ENCODE measurements around the gene NUP153. TPM values are rescaled to one million over a fixed set of nuclear protein-coding genes. Genes with fewer than 3 reads are reported as not detected.
A peak's percentile ranks its signal among the peaks of the same experiment; 100 is the strongest.

The NUP153 gene
- total and polyA plus RNA-seq, 4 donors, result 6.2 to 50.2 (median 21.9) TPM

DNA sequence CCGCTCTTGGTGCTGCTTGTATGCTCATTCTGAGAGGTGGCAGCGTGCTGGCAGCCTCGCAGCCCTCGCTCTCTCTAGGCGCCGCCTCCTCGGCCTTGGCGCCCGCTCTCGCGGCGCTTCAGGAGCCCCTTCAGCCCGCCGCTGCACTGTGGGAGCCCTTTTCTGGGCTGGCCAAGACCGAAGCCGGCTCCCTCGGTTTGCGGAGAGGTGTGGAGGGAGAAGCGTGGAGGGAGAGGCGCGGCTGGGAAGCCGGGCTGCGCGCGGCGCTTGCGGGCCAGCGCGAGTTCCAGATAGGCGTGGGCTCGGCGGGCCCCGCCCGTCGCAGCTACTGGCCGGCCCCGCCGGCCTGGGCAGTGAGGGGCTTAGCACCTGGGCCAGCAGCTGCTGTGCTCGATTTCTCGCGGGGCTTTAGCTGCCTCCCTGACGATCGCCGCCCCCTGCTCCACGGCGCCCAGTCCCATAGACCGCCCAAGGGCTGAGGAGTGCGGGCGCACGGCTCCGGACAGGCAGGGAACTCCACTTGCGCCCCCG, 126.1 kb downstream of the NUP153 start:
- TF ChIP-seq, protein P1, sequence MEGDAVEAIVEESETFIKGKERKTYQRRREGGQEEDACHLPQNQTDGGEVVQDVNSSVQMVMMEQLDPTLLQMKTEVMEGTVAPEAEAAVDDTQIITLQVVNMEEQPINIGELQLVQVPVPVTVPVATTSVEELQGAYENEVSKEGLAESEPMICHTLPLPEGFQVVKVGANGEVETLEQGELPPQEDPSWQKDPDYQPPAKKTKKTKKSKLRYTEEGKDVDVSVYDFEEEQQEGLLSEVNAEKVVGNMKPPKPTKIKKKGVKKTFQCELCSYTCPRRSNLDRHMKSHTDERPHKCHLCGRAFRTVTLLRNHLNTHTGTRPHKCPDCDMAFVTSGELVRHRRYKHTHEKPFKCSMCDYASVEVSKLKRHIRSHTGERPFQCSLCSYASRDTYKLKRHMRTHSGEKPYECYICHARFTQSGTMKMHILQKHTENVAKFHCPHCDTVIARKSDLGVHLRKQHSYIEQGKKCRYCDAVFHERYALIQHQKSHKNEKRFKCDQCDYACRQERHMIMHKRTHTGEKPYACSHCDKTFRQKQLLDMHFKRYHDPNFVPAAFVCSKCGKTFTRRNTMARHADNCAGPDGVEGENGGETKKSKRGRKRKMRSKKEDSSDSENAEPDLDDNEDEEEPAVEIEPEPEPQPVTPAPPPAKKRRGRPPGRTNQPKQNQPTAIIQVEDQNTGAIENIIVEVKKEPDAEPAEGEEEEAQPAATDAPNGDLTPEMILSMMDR (IDR thresholded peaks at IDR 0.05; ENCODE audit: control extremely low read depth, extremely low read depth), result no peak
- H3K27ac ChIP-seq (ENCODE audit: low read depth in 1 of 2, low read length in 1 of 2), result peak overlapping the region; percentile 40 to 78

GRCh38 chr6:17577059-17577458, 129.7 kb downstream of the NUP153 start:
- no peaks in the 10 kb centered on the region for H3K27me3 ChIP-seq (ENCODE audit: control insufficient read depth in 3 of 3, insufficient read depth in 3 of 3, low read length in 2 of 3)
- no peak for DNase-seq
- peaks cover 0 to 12% (median 4%) of the 10 kb centered on the region in 4 donors for H3K9me3 ChIP-seq (ENCODE audit: control insufficient read depth in 4 of 4, insufficient read depth in 3 of 4, low read length in 3 of 4)
- no peaks in the 10 kb centered on the region for H3K36me3 ChIP-seq (ENCODE audit: control insufficient read depth in 4 of 4, insufficient read depth in 4 of 4, low read length in 4 of 4)
- H3K4me3 ChIP-seq, result no peak overlapping the region
- 93 to 100% methylated on average over 1 of the region's 1 CpG for WGBS, 2 donors
- peaks cover 0 to 2% (median 0%) of the 10 kb centered on the region in 5 donors for H3K4me1 ChIP-seq (ENCODE audit: control insufficient read depth in 5 of 5, insufficient read depth in 5 of 5, low read length in 5 of 5)
- TF ChIP-seq, protein P1 (IDR thresholded peaks at IDR 0.05; ENCODE audit: control extremely low read depth, extremely low read depth), result no peak
- ATAC-seq (ENCODE audit: insufficient read depth, low FRiP score), result no peak
- no peak overlapping the region for H3K27ac ChIP-seq (ENCODE audit: low read depth in 1 of 2, low read length in 1 of 2)
- H3K9ac ChIP-seq (ENCODE audit: insufficient read depth in 1 of 2, low read length in 2 of 2), result no peak overlapping the region

More for the DNA sequence above, 126.1 kb downstream of the NUP153 start:
- no peaks in the 10 kb centered on the region for H3K36me3 ChIP-seq (ENCODE audit: control insufficient read depth in 4 of 4, insufficient read depth in 4 of 4, low read length in 4 of 4)
- H3K9ac ChIP-seq (ENCODE audit: insufficient read depth in 1 of 2, low read length in 2 of 2), result peak overlapping the region; percentile 11 to 19
- DNase-seq (peak; percentile 59 to 75 (median 70)), ATAC-seq (ENCODE audit: insufficient read depth, low FRiP score) (peak; percentile 77)
- H3K4me3 ChIP-seq, result peak overlapping the region; percentile 45
- 19 to 22% methylated on average over 48 to 53 of the region's 53 CpGs for WGBS, 2 donors
- H3K27me3 ChIP-seq (ENCODE audit: control insufficient read depth in 3 of 3, insufficient read depth in 3 of 3, low read length in 2 of 3), result no peaks in the 10 kb centered on the region
- peaks cover 0 to 8% (median 3%) of the 10 kb centered on the region in 5 donors for H3K4me1 ChIP-seq (ENCODE audit: control insufficient read depth in 5 of 5, insufficient read depth in 5 of 5, low read length in 5 of 5)
- H3K9me3 ChIP-seq (ENCODE audit: control insufficient read depth in 4 of 4, insufficient read depth in 3 of 4, low read length in 3 of 4), result peaks cover 0 to 5% (median 4%) of the 10 kb centered on the region in 4 donors

GRCh38 chr6:17574866-17575560, 131.7 kb downstream of the NUP153 start:
- WGBS, 2 donors, result 87 to 94% methylated on average over 8 of the region's 8 CpGs
- no peaks in the 10 kb centered on the region for H3K4me1 ChIP-seq (ENCODE audit: control insufficient read depth in 5 of 5, insufficient read depth in 5 of 5, low read length in 5 of 5)

More at GRCh38 chr6:17574866-17575560, 131.7 kb downstream of the NUP153 start:
- Histone ChIP-seq H3K36me3 (ENCODE audit: control insufficient read depth in 4 of 4, insufficient read depth in 4 of 4, low read length in 4 of 4) (no peaks in the 10 kb centered on the region), H3K27me3 (ENCODE audit: control insufficient read depth in 3 of 3, insufficient read depth in 3 of 3, low read length in 2 of 3) (no peaks in the 10 kb centered on the region), H3K9ac (ENCODE audit: insufficient read depth in 1 of 2, low read length in 2 of 2) (no peak overlapping the region), H3K4me3 (no peak overlapping the region), H3K27ac (ENCODE audit: low read depth in 1 of 2, low read length in 1 of 2) (no peak overlapping the region), H3K9me3 (ENCODE audit: control insufficient read depth in 4 of 4, insufficient read depth in 3 of 4, low read length in 3 of 4) (peaks cover 0 to 12% (median 4%) of the 10 kb centered on the region in 4 donors)
- TF ChIP-seq, protein P1 (IDR thresholded peaks at IDR 0.05; ENCODE audit: control extremely low read depth, extremely low read depth), result no peak
- no peak for ATAC-seq (ENCODE audit: insufficient read depth, low FRiP score)
- no peak for DNase-seq

Data from lung (tissue), 12 donors.